Keratinocyte (primary cell): ENCODE results near the gene LEP. TPM values are rescaled to one million over a fixed set of nuclear protein-coding genes. Genes with fewer than 3 reads are reported as not detected.
A peak's percentile ranks its signal among the peaks of the same experiment; 100 is the strongest.

Experiments used
- DNase-seq: peaks from one replicate; pipeline ENCODE4 v3.0.0-alpha.2; 2011; ENCODE audit warnings: low read depth, missing footprints, low spot score
- FAIRE-seq: peaks from 2 replicates; lab custom pipeline; 2011; peaks lifted over from hg19 to GRCh38; lab: Jason Lieb, UNC
- H2AFZ ChIP-seq: 2 replicates; pipeline ENCODE4 v1.6.0; 2012; ENCODE audit warnings: low read length, control low read depth, inconsistent platforms; ENCODE audit not compliant: control insufficient read depth
- H3K27ac ChIP-seq: 2 replicates; pipeline ENCODE4 v1.5.1; 2011; ENCODE audit warnings: low read length; ENCODE audit not compliant: control insufficient read depth, insufficient read depth
- H3K27me3 ChIP-seq: 3 replicates; pipeline ENCODE4 v1.6.0; 2011; ENCODE audit warnings: low read length; ENCODE audit not compliant: control insufficient read depth, insufficient read depth; ENCODE audit errors: extremely low read depth
- H3K36me3 ChIP-seq, 2 experiments: 2 replicates in 1 of 2; 3 replicates in 1 of 2; pipeline ENCODE4 v1.5.1; 2011; ENCODE audit warnings: low read length in 2 of 2, mild to moderate bottlenecking in 1 of 2; ENCODE audit not compliant: control insufficient read depth in 2 of 2, insufficient read depth in 2 of 2; ENCODE audit errors: extremely low read depth in 1 of 2
- H3K4me1 ChIP-seq: 3 replicates; pipeline ENCODE4 v1.5.1; 2011; ENCODE audit warnings: low read length; ENCODE audit not compliant: control insufficient read depth, insufficient read depth; ENCODE audit errors: extremely low read depth
- H3K4me2 ChIP-seq: 3 replicates; pipeline ENCODE4 v1.6.0; 2011; ENCODE audit warnings: low read depth, low read length; ENCODE audit not compliant: control insufficient read depth, insufficient read depth; ENCODE audit errors: extremely low read depth
- H3K4me3 ChIP-seq, 3 experiments: fragments of 200-600 bp in 1 of 3; sonication (generic) in 1 of 3; 2 replicates in 2 of 3; 3 replicates in 1 of 3; pipeline ENCODE4 v1.5.1; 2011 to 2016; ENCODE audit warnings: low read length in 3 of 3, mild to moderate bottlenecking in 3 of 3, control low read depth in 2 of 3, inconsistent platforms in 1 of 3, low read depth in 1 of 3, mixed read lengths in 1 of 3, mixed run types in 1 of 3, moderate library complexity in 1 of 3; ENCODE audit not compliant: control insufficient read depth in 2 of 3, insufficient read depth in 2 of 3; ENCODE audit errors: extremely low read depth in 1 of 3
- H3K79me2 ChIP-seq: 2 replicates; pipeline ENCODE4 v1.6.0; 2012; ENCODE audit warnings: low read length; ENCODE audit not compliant: control insufficient read depth, insufficient read depth
- H3K9ac ChIP-seq: 3 replicates; pipeline ENCODE4 v1.6.0; 2011; ENCODE audit warnings: low read length; ENCODE audit not compliant: control insufficient read depth, insufficient read depth; ENCODE audit errors: extremely low read depth
- H3K9me1 ChIP-seq: 3 replicates; pipeline ENCODE4 v1.6.0; 2011; ENCODE audit warnings: low read length; ENCODE audit not compliant: control insufficient read depth, insufficient read depth; ENCODE audit errors: extremely low read depth
- H3K9me3 ChIP-seq: 2 replicates; pipeline ENCODE4 v1.5.1; 2012; ENCODE audit warnings: low read depth, low read length; ENCODE audit not compliant: control insufficient read depth
- H4K20me1 ChIP-seq: 3 replicates; pipeline ENCODE4 v1.6.0; 2011; ENCODE audit warnings: low read length; ENCODE audit not compliant: control insufficient read depth, insufficient read depth; ENCODE audit errors: extremely low read depth
- CTCF ChIP-seq, 3 experiments: IDR thresholded peaks in 1 of 3; conservative IDR thresholded peaks in 1 of 3; optimal IDR thresholded peaks in 1 of 3; 2 replicates in 2 of 3; 3 replicates in 1 of 3; pipeline versions ENCODE3 to v1.5.1; 2011; ENCODE audit warnings: low read length in 3 of 3, mild to moderate bottlenecking in 3 of 3, moderate library complexity in 2 of 3, control low read depth in 1 of 3, inconsistent platforms in 1 of 3; ENCODE audit not compliant: insufficient read depth in 2 of 3; ENCODE audit errors: extremely low read depth in 1 of 3
- EZH2 ChIP-seq: IDR thresholded peaks from one replicate; pipeline ENCODE4 v1.6.1; 2012; ENCODE audit warnings: inconsistent platforms, mild to moderate bottlenecking, low read length, moderate library complexity
- dilution Hi-C: fragments of 300-500 bp; cut with MboI; formaldehyde crosslinking; loops from one replicate; pipeline ENCODE4 v1.7.0; 2020; ENCODE audit warnings: low sequenced_read_pairs; ENCODE audit not compliant: extremely low pct_ligation_motif_present
- polyA plus RNA-seq, 5 experiments: library from polyadenylated mRNA; depleted of rRNA in 3 of 5; stranded (reverse) in 3 of 5; stranded (forward) in 1 of 5; unstranded in 1 of 5; fragments of >200 nt; gene quantifications; 1 replicate in 1 of 5; 2 replicates in 3 of 5; 3 replicates in 1 of 5; pipeline versions ENCODE4 v1.2.1 to v1.2.3, GENCODE V29; 2011 to 2012; ENCODE audit warnings: missing spikeins in 2 of 5, low read depth in 1 of 5, low replicate concordance in 1 of 5

LEP gene
- polyA plus RNA-seq, 1 donor (not counting 4 experiments of a cell fraction or from before 2014, with no cell fraction given) = 0.10 TPM

DNA sequence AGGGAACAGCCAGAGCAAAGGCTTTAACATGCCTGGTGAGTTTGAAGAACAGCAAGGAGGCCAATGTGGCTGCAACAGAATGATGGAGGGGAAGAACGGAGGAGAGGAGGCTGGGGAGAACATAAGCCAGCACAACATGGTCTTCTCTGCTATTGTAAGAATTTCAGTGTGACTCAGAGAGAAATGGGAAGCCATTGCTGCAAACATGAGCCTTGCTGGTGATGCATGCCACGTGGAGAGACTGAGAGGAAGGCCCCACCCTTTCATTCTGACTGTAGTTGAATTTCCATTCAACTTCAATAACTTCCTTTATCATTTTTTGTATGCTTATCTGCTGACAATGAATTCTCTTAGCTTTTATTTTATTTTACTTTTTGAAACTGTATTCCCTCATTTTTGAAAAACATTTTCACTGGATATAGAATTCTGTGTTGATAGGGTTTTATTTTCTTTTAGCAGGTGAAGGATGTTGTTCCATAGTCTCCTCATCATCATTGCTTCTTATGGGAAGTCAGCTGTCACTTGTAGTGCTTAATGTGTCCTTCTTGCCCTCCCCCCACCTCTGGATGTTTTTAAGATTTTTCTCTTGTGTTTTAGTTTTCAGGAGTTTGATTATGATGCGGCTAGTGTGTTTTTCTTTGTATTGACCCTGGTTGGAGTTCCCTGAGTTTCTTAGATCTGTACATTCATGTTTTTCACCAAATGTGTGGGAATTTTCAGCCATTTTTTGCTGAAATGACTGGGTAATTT lies 46.4 kb upstream of the LEP start:
- no peak overlapping the region for H3K27ac ChIP-seq
- peak; percentile 26 for FAIRE-seq

DNA sequence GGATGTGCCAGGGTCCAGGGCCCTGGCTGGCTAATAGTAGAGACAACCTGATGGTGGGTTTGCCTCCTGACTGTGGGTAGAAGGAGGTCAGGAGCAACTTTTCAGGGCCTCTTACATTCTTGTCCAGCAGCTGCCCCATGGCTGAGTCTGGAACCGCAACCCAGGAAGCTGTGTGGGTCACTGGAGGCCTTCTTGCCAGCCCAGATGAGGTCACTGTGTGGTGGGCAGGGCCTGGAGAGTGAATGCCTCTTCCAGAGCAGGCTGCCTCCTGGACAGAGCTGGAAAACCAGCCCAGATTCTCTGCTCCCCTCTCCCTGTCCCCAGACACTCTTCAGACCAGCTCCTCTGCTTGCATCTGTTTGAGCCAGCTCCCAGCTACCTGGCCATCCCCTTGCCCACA lies 43.5 kb upstream of the LEP start:
- Histone ChIP-seq H3K9me1 (no peaks in the 10 kb centered on the region), H3K79me2 (no peaks in the 10 kb centered on the region), H3K27me3 (peaks cover 27% of the 10 kb centered on the region), H3K27ac (no peak overlapping the region), H3K4me3 (no peak overlapping the region), H3K4me2 (no peak overlapping the region), H3K36me3 (no peaks in the 10 kb centered on the region), H3K9me3 (peaks cover 3% of the 10 kb centered on the region), H3K9ac (no peak overlapping the region), H4K20me1 (no peaks in the 10 kb centered on the region), H2AFZ (no peak overlapping the region), H3K4me1 (no peaks in the 10 kb centered on the region)
- TF ChIP-seq EZH2 (no peak), CTCF (optimal IDR thresholded peaks at IDR 0.05 in 1 of 3, IDR thresholded peaks at IDR 0.05 in 1 of 3, conservative IDR thresholded peaks at IDR 0.05 in 1 of 3; ENCODE audit: extremely low read depth in 1 of 3, insufficient read depth in 2 of 3, low read length in 3 of 3) (no peak)
- dilution Hi-C loops = no loop called here
- no peak for FAIRE-seq
- DNase-seq = no peak

More for the DNA sequence above, 46.4 kb upstream of the LEP start:
- Histone ChIP-seq H3K27me3 (peaks cover 19% of the 10 kb centered on the region), H3K9me1 (no peaks in the 10 kb centered on the region), H3K9me3 (peaks cover 3% of the 10 kb centered on the region), H3K36me3 (no peaks in the 10 kb centered on the region), H3K4me1 (no peaks in the 10 kb centered on the region), H2AFZ (no peak overlapping the region), H3K4me3 (no peak overlapping the region), H3K79me2 (no peaks in the 10 kb centered on the region), H3K9ac (no peak overlapping the region), H4K20me1 (no peaks in the 10 kb centered on the region), H3K4me2 (no peak overlapping the region)
- no peak for TF ChIP-seq EZH2
- no peak for TF ChIP-seq CTCF (optimal IDR thresholded peaks at IDR 0.05 in 1 of 3, IDR thresholded peaks at IDR 0.05 in 1 of 3, conservative IDR thresholded peaks at IDR 0.05 in 1 of 3; ENCODE audit: extremely low read depth in 1 of 3, insufficient read depth in 2 of 3, low read length in 3 of 3)
- dilution Hi-C loops = no loop called here
- DNase-seq = no peak
